Myocyte (in vitro differentiated cells): Measurements from ENCODE around the gene GALR2. TPM values are rescaled to one million over a fixed set of nuclear protein-coding genes. Genes with fewer than 3 reads are reported as not detected.
"Not testable (repeated sequence)": the region's sequence is repeated elsewhere in the genome, so short reads cannot be mapped to it uniquely, and the experiment has no call there.

Experiments used
- DNase-seq: peaks from one replicate; pipeline ENCODE4 v3.0.0-alpha.2; 2012; ENCODE audit warnings: low read depth
- total RNA-seq: library from RNA; depleted of rRNA; stranded (reverse); fragments of >200 nt; gene quantifications from 2 replicates; pipeline ENCODE4 v1.2.3, GENCODE V29; 2014

The GALR2 gene
- total RNA-seq, 1 donor from 2014 or later: not detected

DNA sequence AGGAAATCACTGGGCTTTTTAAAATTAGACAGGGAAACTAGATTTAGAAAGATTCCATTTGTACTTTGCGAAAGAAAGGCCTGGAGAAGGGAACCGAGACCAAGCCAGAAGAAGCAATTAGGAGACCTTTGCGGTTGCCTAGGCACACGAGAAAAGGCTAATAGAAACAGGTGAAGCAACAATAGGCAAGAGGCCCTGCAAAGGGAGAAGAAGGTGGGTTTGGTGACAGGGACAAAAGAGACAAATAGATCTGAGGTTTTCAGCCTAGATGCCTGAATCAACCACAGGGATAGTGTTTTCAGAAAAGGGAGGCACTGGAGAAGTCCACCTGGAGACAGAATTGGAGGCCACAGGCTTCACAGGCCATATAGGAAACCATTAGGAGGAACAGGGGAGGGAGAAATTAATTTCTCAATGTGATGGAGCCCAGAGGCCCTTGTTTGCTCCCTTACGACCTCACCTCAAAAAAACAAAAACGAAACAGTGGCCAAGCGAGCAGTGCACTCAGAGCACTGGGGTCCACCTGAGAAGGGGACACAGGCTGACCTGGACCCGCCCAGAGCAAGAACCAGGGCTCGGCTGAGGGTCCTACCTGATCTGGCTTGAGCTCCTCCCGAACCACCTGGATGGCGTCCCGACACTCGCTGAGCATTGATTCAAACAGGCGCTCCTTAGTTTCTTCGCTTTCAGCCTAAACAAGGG lies 24.6 kb upstream of the GALR2 start:
- DNase-seq: no peak

DNA sequence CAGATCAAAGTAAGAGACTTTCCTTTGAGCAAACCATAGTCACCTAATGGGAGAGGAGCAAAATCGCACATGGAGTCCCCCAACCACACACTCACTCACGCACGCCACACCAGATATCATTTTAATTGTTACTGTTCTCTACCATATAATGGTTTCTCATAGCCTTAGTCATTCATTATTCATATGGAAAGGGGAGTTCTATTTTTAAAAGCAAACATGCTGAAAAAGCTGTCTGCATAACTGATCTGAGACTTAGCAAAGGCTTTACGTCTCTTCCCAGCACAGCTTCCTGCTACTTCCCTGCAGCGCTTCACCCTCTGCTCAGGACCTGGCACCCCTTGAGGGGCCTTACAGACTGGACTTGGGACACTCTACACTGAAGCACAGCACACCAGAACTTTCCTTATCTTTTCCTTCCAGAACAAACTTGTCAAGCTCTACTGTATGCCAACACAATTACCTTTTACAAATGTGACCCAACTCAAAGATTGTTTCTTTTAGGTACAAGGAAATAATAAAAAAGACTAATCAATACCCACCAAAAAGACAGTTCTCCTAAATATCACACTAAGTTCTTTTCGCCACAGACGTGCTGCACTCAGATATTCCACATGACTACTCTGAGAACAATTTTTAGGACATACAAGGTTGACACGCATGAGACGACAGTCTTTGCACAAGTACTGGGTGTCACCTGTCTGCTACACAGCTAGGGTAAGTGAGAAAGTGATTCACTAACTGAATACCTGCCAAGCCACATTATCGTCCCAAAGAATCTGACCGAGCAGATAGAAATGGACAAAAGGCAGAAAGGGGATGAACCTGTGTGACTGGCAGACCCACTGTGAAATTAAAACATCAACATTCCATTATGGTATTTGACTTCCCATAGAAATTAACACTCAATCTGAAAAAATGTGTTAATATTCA lies 23.8 kb upstream of the GALR2 start:
- peak; percentile 8 for DNase-seq

DNA sequence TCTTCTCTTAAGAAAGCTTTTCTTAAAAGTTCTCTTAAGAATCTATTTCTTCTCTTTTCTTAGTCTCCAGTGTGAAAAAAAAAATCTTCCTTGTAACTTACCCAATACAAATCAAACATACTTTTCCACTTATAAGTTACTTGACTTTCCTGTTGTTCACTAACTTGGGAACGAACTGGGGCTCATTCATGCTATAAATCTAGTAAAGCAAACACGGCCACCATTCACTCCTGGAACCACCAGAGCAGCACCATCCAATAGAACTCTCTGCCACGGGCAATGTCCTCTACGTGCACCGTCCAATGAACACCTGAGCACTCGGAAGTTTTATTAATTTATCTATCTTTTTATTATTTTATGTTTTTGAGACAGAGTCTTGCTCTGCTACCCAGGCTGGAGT lies 23.0 kb upstream of the GALR2 start:
- no peak for DNase-seq

DNA sequence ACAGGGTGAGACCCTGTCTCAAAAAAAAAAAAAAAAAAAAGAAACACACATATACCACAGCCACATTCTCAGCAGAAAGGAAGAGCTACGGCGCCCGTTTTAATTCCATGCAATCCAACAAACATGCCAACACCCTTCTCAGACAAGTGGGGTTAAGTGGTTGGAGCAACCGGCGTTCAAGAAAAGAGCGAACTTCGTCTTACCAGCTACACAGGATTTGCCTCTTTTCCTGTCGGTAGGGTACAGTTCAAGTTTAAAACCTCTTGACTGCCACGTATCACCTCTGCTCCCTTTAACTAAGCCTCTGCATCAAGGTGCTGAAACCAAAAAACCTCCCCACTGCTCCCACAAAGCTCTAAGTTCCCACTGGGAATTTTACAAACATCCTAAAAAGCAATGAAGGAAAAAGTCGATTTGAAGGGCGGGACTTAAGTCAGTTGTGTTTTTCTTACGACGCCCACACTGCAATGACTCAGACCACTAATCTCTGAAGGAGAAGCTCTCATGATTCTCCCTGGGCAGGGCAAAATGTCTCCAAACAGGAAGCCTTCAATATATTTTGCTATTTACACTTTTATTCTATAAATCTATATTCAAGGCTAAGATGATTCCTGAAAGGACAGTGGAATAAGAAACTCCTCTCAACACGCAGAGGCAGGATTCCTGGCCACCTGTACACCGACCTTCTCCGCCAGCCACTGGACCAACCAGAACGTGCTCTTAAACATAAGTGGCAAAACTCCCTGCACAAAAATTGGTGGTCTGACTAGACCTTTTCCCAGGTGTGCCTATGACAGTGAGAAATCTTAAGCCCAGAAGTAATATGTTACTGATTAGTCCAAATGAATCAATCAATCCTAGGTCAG lies 21.1 kb upstream of the GALR2 start:
- DNase-seq: peak; percentile 30

DNA sequence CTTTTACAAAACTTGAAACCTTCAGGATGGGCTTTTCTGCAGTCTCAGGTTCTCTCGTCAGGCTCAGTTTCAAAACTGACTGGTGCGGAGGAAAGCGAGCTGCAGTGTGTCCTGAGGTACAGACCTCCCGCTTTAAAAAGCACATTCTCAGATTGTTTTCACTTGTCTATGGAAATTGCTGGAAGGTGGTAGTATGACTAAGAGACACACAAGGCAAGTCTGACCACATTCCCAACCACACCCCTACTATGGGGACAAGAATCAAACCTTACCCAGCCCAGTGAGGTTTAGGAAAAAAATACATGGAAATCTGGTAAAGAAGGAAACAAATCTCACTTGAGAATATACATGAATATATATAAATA lies 20.5 kb upstream of the GALR2 start:
- peak; percentile 31 for DNase-seq

DNA sequence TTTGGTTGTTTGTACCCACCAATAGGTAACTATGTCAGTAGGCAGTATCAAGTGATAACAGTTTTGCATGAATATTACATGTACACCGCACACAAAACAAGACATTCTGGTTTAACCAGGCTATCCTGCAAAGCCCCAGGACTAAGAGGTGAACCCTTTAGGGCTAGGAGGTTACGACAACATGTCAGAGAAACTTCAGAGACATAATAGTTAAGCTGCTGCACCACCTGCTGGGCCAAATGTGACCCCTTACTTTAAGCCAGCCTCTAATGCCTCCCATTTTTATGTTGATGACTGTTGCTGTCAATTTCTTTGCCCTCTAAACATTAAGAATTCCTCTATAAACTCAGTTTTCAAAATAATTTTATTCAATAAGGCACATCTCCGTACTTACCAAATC lies 17.7 kb upstream of the GALR2 start:
- DNase-seq: no peak

DNA sequence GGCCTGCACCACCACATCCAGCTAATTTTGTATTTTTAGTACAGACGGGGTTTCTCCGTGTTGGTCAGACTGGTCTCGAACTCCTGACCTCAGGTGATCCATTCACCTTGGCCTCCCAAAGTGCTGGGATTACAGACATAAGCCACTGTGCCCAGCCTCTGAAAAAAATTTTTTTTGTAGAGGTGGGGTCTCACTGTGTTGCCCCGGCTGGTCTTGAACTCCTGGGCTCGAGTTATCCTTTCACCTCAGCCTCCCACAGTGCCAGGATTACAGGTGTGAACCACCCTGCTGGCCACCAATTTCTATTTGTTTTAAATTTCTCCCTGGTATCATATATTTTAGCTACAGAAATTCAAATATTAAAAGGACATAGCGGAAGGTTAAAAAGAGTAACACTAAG lies 16.3 kb upstream of the GALR2 start:
- not testable (repeated sequence) for DNase-seq

DNA sequence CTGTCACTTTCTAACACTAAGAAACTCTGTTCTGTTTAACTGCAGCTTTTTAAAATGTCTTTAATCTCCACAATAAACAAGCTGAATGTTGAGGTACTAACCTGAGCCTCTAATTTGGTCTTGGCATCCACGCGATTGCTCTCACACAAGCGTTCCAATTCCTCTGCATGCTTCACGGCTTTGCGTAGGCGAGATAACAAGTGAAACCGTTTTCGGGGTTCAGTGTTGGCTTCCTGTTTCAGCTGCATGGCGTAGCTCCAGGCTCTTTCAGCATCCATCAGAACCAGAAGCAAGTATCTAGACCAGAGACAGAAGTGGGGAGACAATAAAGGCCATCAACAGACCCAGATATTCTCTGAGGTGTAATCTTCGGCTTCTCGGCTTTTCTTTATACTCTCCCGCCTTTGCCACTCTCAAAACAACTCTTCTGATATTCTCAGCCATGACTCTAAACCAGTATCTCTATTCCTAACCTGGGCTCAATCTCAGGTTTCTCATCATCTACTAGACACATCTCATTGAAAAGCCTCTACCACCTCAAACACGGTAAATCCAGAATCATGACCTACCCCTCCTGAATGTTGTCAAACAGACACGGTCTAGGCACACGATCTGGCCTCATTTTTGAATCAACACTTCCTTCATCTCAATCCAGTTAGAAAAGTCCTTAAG lies 10.6 kb upstream of the GALR2 start:
- DNase-seq: no peak

DNA sequence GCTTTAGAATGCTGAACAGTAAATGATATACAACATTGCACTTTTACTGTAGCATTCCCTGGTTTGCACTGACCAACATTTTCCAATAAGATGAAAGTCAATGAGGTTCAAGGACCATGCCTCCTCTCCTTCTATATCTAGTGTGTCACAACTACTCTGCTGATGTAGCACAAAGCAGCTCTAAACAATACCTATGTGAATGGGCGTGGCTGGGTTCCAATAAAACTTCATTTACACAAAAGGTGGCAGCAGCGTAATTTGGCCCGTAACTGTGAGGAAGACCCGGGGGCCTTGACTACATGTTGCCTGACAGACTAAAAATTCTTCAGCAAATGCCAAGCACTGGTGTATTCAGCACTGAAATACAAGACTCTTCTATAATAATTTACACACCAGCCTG lies 8.8 kb upstream of the GALR2 start:
- DNase-seq: no peak

DNA sequence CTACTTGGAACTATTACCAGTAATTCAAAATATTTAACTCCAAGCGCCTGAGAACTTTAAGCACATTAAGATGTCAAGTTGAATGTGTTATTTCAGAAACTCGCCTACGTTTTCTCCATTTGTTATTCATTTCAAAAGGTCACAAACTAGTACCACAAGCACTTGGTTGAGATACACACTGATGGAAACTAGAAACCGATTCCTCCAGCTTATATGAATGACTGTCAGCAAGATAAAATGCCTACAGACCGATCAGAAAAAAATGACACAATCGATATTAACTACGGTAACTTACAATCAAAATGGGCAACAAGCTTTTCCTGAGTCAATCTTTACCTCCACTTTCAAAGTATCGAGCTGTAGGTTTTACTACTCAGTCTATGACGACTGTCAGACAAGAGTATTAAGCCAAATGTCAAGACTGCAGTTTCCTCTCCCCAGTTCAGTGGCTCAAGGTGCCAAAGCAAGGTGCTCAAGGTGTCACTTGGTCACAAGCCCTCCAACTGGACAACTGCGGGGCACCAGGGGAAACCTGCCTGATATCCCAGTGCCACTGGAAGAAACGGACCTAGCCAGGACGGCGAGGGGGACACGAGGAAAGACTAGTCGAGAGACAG lies 2.9 kb upstream of the GALR2 start:
- DNase-seq: no peak

DNA sequence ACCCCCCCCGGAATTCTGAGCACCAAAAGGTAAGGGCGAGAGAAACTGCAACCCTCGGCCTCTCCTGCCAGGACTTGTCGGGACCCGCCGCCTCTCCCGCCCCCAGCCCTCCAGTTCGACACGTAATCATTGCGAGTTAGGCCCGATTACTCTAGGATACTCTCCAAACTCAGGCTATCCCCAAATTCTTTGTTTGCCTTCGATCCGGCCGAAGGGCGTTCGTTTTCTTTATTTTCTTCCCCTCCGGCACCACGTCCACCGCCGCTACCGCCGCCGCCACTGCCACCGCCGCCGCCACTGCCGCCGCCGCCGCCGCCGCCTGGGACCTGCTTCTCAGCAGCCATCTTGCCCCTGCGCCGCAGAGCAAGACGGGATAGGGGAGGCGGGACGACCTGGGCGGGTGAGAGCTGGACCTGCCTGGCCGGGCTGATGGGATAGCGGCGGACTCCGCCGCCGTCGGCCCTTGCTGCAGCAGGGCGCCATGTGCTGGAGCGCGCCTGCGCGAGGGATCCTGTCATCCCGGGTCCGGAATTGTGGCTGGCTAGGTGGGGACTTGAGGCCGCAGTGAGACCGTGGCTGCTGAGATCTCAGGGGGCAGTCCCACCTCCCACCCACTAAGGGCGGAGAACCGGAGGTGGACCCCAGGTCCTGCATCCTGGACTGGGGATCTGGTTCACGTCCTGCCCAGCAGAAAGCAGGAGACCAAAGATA lies 2.3 kb upstream of the GALR2 start, which contains the start of gene SRP68:
TSS of gene SRP68 (minus strand) at position 370 of the 711 bp plus-strand sequence. CDS start at position 344, 26 bp downstream.
- peak; percentile 92 for DNase-seq

DNA sequence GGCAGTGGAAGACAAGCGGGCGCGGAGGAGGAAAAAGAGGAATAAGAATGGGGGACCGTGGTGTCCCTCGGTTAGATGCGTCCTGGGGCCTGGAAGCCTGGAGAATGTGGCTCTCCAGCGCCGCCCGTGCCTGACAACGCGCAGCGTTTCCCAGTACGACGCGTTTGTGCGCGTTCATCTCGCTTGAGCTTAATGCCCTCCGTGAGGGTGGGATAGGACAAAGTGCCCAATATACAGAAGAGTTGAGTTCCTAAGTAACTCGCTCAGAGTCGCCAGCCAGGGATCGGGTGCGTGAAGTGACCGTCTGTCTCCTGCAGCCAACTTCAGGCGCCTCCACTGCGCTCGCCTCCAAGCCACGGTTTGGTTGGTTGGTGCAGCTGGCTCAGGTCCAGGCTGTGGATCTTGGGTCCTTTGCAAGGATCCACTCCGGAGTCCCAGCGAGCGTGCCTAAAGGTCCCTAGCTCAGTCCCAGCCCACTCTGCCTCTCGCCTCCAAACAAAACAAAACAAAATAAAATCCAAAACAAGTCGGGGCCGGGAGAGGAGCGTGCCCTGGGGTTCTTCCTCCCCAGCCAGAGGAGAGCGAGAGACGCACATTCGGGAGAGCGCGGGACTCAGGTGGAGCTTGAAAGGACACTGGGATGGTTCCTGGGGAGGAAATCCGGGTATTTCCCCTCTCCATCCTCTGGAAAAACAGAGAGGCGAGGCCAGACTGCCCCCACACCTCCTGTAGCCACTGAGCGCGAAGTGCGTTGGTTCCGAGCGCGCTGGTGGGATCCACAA lies 974 bp downstream of the GALR2 start:
- DNase-seq: no peak

DNA sequence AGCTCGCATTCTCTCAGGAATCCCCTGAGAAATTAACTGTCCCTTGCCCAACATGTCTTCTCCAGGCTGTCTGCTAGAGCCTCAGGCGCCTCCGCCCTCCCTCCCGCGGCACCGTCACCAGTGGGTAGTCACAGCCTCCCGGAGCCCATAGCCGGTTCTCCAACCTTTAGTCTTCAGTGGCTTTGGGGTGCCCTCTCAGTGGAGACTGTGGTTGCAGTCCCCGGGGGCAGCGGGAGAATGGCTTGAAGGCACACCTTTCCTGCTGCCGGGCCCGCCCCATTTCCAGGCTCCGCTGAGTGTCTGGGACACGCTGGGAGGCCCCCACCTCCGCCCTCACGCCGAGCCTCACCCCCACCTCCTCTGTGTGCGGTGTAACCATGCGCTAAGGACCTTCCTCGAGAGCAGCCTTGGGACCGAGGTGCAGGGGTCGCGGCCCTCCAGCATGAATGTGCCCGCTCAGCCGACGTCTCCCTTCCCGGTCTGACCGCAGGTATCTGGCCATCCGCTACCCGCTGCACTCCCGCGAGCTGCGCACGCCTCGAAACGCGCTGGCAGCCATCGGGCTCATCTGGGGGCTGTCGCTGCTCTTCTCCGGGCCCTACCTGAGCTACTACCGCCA lies 1.7 kb downstream of the GALR2 start:
- no peak for DNase-seq

DNA sequence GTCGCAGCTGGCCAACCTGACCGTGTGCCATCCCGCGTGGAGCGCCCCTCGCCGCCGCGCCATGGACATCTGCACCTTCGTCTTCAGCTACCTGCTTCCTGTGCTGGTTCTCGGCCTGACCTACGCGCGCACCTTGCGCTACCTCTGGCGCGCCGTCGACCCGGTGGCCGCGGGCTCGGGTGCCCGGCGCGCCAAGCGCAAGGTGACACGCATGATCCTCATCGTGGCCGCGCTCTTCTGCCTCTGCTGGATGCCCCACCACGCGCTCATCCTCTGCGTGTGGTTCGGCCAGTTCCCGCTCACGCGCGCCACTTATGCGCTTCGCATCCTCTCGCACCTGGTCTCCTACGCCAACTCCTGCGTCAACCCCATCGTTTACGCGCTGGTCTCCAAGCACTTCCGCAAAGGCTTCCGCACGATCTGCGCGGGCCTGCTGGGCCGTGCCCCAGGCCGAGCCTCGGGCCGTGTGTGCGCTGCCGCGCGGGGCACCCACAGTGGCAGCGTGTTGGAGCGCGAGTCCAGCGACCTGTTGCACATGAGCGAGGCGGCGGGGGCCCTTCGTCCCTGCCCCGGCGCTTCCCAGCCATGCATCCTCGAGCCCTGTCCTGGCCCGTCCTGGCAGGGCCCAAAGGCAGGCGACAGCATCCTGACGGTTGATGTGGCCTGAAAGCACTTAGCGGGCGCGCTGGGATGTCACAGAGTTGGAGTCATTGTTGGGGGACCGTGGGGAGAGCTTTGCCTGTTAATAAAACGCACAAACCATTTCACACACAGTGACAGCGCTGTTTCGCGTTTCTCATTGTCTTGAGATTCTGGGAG lies 2.4 kb downstream of the GALR2 start:
- DNase-seq: no peak

DNA sequence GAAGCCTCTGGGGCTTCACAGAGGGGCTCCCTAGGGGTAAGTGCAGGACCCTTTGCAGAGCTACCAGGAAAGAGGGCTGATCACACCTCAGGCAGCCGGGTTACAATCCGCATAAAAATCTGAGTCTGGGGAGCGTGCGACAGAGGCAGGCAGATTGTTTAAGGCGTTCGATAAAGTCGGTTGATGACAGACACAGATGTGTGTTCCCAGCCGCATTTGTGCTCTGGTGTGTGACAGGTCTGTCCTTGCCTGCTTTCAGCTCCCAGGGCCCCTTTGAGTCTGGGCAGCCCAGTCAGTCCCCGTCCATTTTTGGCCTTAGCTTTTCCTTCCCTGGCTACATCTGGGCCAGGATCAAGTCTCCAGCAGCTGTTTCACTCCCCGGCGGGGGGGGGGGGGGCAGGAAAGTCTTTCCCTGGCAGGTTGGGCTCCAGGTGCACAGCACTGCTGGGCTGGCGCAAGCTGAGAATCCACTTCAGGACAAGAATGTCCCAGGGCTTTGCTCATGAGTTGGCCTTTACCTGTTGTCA lies 3.1 kb downstream of the GALR2 start:
- DNase-seq: no peak

DNA sequence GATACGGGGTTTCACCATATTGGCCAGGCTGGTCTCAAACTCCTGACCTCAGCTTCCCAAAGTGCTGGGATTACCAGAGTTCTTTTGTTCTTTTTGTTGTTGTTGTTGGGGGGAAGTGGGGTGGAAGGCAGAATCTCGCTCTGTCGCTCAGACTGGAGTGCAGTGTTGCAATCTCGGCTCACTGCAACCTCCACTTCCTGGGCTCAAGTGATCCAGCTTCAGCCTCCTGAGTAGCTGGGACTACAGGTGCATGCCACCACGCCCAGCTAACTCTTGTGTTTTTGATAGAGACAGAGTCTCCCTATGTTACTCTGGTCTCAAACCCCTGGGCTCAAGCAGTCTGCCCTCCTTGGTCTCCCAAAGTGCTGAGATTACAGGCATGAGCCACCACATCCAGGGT lies 3.8 kb downstream of the GALR2 start:
- DNase-seq: not testable (repeated sequence)

DNA sequence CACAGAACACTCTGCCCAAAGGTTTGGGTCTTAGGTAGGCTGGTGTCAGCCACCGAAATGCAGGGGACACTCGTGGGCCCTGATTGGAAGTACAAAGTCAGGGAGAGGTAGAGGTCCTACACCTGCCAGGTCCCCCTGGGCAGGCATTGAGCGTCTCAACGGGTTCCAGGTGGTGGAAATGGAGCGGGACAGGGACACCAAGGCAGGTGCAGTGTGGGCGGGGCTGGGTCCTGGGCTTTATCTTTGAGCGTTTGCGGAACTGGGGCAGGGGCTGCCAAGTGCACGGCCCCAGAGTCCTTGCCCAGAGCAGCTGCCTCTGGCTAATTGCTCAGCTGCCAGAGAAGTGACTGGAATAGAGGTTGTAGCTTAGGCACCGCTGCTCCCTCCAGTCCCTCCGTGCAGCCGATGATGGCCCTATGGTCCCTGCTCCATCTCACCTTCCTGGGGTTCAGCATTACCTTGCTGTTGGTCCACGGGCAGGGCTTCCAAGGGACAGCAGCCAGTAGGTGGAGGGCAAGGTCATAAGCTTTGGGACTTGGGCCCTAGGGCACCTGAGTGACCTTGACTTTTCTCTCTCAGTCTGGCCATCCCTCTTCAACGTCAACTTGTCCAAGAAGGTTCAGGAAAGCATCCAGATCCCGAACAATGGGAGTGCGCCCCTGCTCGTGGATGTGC lies 4.4 kb downstream of the GALR2 start, which contains the start of gene ZACN:
TSS of gene ZACN (plus strand) at position 323 of the 675 bp plus-strand sequence. CDS start at position 406, 83 bp downstream.
- DNase-seq: no peak
